Left lung (tissue), 10 donors: ENCODE results near the gene SH3PXD2A. TPM values are rescaled to one million over a fixed set of nuclear protein-coding genes. Genes with fewer than 3 reads are reported as not detected.

Source experiments
- ATAC-seq: fragments of 200-7000 bp; cut with Tn5 transposase; one replicate; pipeline ENCODE4 v1.9.1; 2020; ENCODE audit warnings: moderate library complexity
- DNase-seq, 4 donors: peaks; one replicate each; pipeline ENCODE4 v3.0.0-alpha.2; 2013 to 2020
- H3K27ac ChIP-seq, 2 donors: fragments of 200-600 bp; sonication (generic) in 1 of 2; one replicate each; pipeline versions ENCODE4 v1.5.0 to v1.8.0; 2020 to 2021
- H3K27me3 ChIP-seq, 2 donors: fragments of 200-600 bp; sonication (generic) in 1 of 2; one replicate each; pipeline versions ENCODE4 v1.5.0 to v1.8.0; 2020 to 2021
- H3K36me3 ChIP-seq, 2 donors: fragments of 200-600 bp; sonication (generic) in 1 of 2; one replicate each; pipeline versions ENCODE4 v1.5.0 to v1.8.0; 2020 to 2021
- H3K4me1 ChIP-seq, 2 donors: fragments of 200-600 bp; one replicate each; pipeline ENCODE4 v1.8.0; 2021
- H3K4me3 ChIP-seq, 2 donors: fragments of 200-600 bp; sonication (generic) in 1 of 2; one replicate each; pipeline versions ENCODE4 v1.5.0 to v1.8.0; 2020 to 2021; ENCODE audit warnings: mild to moderate bottlenecking in 1 of 2
- H3K9me3 ChIP-seq, 2 donors: fragments of 200-600 bp; sonication (generic) in 1 of 2; one replicate each; pipeline versions ENCODE4 v1.5.0 to v1.8.0; 2020 to 2021
- intact Hi-C, 2 donors: fragments of 100-400 bp; cut with DNase I; formaldehyde crosslinking; loops; one replicate each; pipeline versions ENCODE4 v1.11.2 to v1.14.2; 2022
- polyA plus RNA-seq, 6 donors: library from polyadenylated mRNA; unstranded; fragments of 120-200 nt; gene quantifications; one replicate each; pipeline ENCODE4 v1.2.1, GENCODE V29; 2013; ENCODE audit not compliant: insufficient read length in 6 of 6
- total RNA-seq, 2 donors: library from RNA; stranded (reverse); fragmentation: NEBNext Ultra II Directional; extraction: Animal tissue kit (Norgen Biotek cat#: 25700); gene quantifications; one replicate each; pipeline ENCODE4 v1.2.1, GENCODE V29; 2021
- TF ChIP-seq, protein P1 (sequence below), 2 donors: fragments of 200-600 bp; sonication (generic) in 1 of 2; IDR thresholded peaks; one replicate each; pipeline versions ENCODE4 v1.5.0 to v1.8.0; 2021; ENCODE audit warnings: antibody characterized with exemption in 2 of 2
- donor health status: DM: no; HTN: yes; CAD: no.
- donor health status: DM: no; HTN: no; CAD: no.

Gene SH3PXD2A
- total and polyA plus RNA-seq, 8 donors: 44.8 to 117 (median 91.7) TPM

DNA sequence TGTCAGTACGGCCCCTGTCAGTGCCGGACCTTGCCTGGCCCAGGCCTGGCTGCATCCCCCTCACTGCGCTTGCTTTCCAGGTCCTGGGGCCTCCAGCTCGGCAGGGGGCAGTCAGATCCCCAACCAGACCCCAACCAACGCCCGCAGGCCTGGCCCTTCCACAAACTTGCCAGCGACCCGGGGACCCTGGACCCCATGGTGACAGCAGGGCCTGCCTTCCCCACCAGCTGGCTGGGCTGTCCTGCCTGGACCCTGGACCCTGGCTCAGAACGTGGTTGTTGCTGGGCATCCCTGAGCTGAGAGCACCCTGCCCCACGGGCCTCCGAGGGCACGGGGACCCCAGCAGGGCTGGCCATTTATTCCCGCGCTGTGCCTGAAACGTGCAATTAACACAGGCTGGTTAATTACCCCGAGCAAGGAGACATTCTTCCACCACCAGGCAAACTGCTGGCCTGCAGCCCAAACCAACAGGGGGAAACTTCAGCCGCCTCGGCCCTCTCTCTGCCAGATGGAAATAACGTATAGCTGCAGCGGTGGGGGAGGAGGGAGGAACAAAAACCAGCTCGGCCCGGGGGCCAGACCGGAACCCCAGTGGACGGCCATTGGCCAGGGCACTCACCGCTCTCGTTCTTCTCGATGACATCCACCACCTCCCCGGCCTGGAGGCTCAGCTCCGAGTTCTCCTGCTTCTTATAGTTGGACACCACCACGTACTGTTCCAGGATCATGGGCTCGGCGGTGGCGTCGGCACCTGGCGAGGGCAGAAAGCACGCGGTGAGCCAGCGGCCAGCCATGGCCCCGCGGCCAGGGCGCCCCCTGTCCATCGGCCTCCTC lies 194.8 kb downstream of the SH3PXD2A start:
- H3K27ac ChIP-seq: peak overlapping the region; percentile 80 to 85
- DNase-seq (peak in 2 of 4 donors; percentile 52 to 85), ATAC-seq (peak; percentile 27)
- H3K4me3 ChIP-seq: peak overlapping the region; percentile 61 to 81
- peaks cover 0 to 24% of the 10 kb centered on the region in 2 donors for H3K36me3 ChIP-seq
- H3K27me3 ChIP-seq: no peaks in the 10 kb centered on the region
- peaks cover 4 to 33% of the 10 kb centered on the region in 2 donors for H3K4me1 ChIP-seq
- intact Hi-C loops: no loop called here
- TF ChIP-seq, protein P1, sequence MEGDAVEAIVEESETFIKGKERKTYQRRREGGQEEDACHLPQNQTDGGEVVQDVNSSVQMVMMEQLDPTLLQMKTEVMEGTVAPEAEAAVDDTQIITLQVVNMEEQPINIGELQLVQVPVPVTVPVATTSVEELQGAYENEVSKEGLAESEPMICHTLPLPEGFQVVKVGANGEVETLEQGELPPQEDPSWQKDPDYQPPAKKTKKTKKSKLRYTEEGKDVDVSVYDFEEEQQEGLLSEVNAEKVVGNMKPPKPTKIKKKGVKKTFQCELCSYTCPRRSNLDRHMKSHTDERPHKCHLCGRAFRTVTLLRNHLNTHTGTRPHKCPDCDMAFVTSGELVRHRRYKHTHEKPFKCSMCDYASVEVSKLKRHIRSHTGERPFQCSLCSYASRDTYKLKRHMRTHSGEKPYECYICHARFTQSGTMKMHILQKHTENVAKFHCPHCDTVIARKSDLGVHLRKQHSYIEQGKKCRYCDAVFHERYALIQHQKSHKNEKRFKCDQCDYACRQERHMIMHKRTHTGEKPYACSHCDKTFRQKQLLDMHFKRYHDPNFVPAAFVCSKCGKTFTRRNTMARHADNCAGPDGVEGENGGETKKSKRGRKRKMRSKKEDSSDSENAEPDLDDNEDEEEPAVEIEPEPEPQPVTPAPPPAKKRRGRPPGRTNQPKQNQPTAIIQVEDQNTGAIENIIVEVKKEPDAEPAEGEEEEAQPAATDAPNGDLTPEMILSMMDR (IDR thresholded peaks at IDR 0.05): no peak
- no peaks in the 10 kb centered on the region for H3K9me3 ChIP-seq

- TF ChIP-seq, protein P1 (IDR thresholded peaks at IDR 0.05): no peak
- H3K4me3 ChIP-seq: peak overlapping the region; percentile 61 to 81
- H3K4me1 ChIP-seq: peaks cover 4 to 33% of the 10 kb centered on the region in 2 donors
- H3K27me3 ChIP-seq: no peaks in the 10 kb centered on the region
- peak in 3 of 4 donors; percentile 76 to 90 (median 78) for DNase-seq
- peak; percentile 87 for ATAC-seq
- peak overlapping the region; percentile 80 to 85 for H3K27ac ChIP-seq
- H3K36me3 ChIP-seq: peaks cover 0 to 24% of the 10 kb centered on the region in 2 donors
- no peaks in the 10 kb centered on the region for H3K9me3 ChIP-seq
- intact Hi-C loops: no loop called here
These were observed 195.6 kb downstream of the SH3PXD2A start for GRCh38 chr10:103659674-103660363.

- intact Hi-C loops: no loop called here
- H3K27ac ChIP-seq: no peak overlapping the region
- ATAC-seq (no peak), DNase-seq (no peak)
- peaks cover 13 to 39% of the 10 kb centered on the region in 2 donors for H3K4me1 ChIP-seq
- peaks cover 0 to 24% of the 10 kb centered on the region in 2 donors for H3K36me3 ChIP-seq
- no peaks in the 10 kb centered on the region for H3K27me3 ChIP-seq
- H3K4me3 ChIP-seq: no peak overlapping the region
- TF ChIP-seq, protein P1 (IDR thresholded peaks at IDR 0.05): no peak
- no peaks in the 10 kb centered on the region for H3K9me3 ChIP-seq
These were observed 197.3 kb downstream of the SH3PXD2A start for GRCh38 chr10:103658049-103658577.

DNA sequence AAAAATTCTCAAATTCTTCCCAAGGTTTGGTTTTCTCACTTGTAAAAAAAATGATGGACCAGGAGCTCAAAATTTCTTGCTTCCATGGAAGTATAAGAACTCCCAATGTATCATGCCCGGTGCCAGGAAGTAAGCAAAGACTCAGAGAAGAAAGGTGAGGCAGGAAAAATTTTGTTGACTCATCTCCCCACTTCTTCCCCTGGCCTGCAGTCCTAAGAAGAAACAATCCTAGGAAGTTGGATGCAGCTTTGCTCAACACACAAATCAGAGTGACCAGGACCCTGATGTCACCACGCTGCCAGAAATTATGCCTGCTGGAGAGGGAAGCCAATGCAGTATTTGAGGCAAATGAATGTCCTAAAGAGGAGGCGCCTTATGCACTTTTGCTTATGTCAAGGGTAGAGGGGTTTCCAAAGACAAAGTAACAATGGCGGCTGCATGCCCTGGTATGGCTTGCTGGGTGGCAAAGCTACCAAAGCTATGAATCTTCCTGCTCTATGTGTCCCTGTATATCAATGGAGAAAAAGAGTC lies 198.2 kb downstream of the SH3PXD2A start:
- Histone ChIP-seq H3K36me3 (peaks cover 0 to 24% of the 10 kb centered on the region in 2 donors), H3K4me1 (peaks cover 22 to 45% of the 10 kb centered on the region in 2 donors), H3K27ac (no peak overlapping the region), H3K9me3 (no peaks in the 10 kb centered on the region), H3K27me3 (no peaks in the 10 kb centered on the region), H3K4me3 (no peak overlapping the region)
- ATAC-seq (no peak), DNase-seq (no peak)
- intact Hi-C loops: no loop called here
- TF ChIP-seq, protein P1 (IDR thresholded peaks at IDR 0.05): no peak
